Rectal smooth muscle tissue (tissue), 1 donor: ENCODE results near the gene AGAP2.
"Not testable (repeated sequence)": the region's sequence is repeated elsewhere in the genome, so short reads cannot be mapped to it uniquely, and the experiment has no call there.

Source experiments
- H3K27ac ChIP-seq: one replicate; pipeline ENCODE4 v1.7.0; 2013; ENCODE audit warnings: low read depth, low read length, inconsistent platforms
- H3K27me3 ChIP-seq: one replicate; pipeline ENCODE4 v1.7.0; 2013; ENCODE audit warnings: low read length; ENCODE audit not compliant: control insufficient read depth, insufficient read depth
- H3K36me3 ChIP-seq: one replicate; pipeline ENCODE4 v1.7.0; 2013; ENCODE audit warnings: low read length; ENCODE audit not compliant: control insufficient read depth, insufficient read depth
- H3K4me1 ChIP-seq: one replicate; pipeline ENCODE4 v1.7.0; 2013; ENCODE audit warnings: low read length; ENCODE audit not compliant: control insufficient read depth, insufficient read depth
- H3K4me3 ChIP-seq: one replicate; pipeline ENCODE4 v1.7.0; 2013; ENCODE audit warnings: low read length
- H3K9ac ChIP-seq: one replicate; pipeline ENCODE4 v1.7.0; 2013; ENCODE audit warnings: low read length

Gene AGAP2

DNA sequence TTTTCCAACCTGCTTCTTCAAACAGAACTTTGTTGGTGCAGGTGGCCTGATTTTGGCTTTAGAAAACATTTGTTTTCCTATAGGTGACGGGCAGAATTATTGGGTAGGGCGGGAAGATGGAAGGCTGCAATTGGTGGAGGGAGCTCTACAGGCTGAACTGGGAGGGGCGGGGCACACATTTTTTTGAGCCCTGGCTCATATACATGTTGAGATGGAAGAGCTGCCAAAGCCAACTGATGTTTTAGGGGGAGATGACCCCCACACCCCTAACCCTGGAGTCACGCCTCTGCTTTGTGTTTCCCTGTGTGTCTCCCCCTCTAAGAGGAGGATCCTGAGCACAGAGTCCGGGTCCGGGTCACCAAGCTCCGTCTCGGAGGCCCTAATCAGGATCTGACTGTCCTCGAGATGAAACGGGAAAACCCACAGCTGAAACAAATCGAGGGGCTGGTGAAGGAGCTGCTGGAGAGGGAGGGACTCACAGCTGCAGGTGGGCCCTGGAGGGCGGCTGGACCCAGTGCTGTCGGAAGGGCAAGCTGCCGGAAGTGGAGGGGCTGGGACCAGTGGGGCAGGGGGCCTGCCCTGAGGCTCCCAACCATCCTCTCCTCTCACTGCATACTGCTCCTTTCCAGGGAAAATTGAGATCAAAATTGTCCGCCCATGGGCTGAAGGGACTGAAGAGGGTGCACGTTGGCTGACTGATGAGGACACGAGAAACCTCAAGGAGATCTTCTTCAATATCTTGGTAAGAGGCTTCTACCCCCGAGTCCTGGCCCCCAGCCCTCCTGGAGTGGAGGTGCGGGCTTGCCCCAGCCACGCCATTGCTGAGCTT lies 18.6 kb downstream of the AGAP2 start:
- H3K4me3 ChIP-seq, result no peak overlapping the region
- H3K36me3 ChIP-seq, result peaks cover 40% of the 10 kb centered on the region
- no peaks in the 10 kb centered on the region for H3K4me1 ChIP-seq
- peaks cover 3% of the 10 kb centered on the region for H3K27me3 ChIP-seq
- H3K9ac ChIP-seq, result no peak overlapping the region
- H3K27ac ChIP-seq, result no peak overlapping the region

GRCh38 chr12:57718641-57719528 lies 19.7 kb downstream of the AGAP2 start:
- Histone ChIP-seq H3K27me3 (no peaks in the 10 kb centered on the region), H3K4me3 (no peak overlapping the region), H3K27ac (no peak overlapping the region), H3K9ac (no peak overlapping the region), H3K36me3 (peaks cover 43% of the 10 kb centered on the region), H3K4me1 (no peaks in the 10 kb centered on the region)

GRCh38 chr12:57717846-57718640 lies 20.5 kb downstream of the AGAP2 start:
- Histone ChIP-seq H3K36me3 (peaks cover 43% of the 10 kb centered on the region), H3K9ac (no peak overlapping the region), H3K4me1 (no peaks in the 10 kb centered on the region), H3K4me3 (no peak overlapping the region), H3K27ac (no peak overlapping the region), H3K27me3 (no peaks in the 10 kb centered on the region)

GRCh38 chr12:57717131-57717530 lies 21.4 kb downstream of the AGAP2 start:
- Histone ChIP-seq H3K27ac (no peak overlapping the region), H3K27me3 (no peaks in the 10 kb centered on the region), H3K36me3 (peaks cover 43% of the 10 kb centered on the region), H3K4me3 (no peak overlapping the region), H3K4me1 (no peaks in the 10 kb centered on the region), H3K9ac (no peak overlapping the region)

DNA sequence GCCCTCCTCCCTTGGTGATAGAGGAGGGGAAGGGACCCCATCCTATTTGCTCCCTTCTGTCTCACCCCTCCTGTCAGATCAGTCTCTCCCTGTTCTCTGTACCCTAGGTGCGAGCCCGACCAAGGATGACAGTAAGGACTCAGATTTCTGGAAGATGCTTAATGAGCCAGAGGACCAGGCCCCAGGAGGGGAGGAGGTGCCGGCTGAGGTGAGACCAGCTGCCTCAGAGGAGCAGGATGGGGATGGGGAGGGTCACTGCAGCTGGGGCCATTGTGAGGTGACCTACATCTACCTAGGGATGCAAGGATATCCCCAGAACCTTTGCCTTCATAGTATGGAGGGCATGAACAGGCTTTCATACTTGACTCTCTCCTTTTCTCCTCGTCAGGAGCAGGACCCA lies 22.2 kb downstream of the AGAP2 start:
- Histone ChIP-seq H3K9ac (no peak overlapping the region), H3K4me3 (no peak overlapping the region), H3K27me3 (no peaks in the 10 kb centered on the region), H3K27ac (no peak overlapping the region), H3K4me1 (no peaks in the 10 kb centered on the region), H3K36me3 (peaks cover 43% of the 10 kb centered on the region)

- Histone ChIP-seq H3K27ac (no peak overlapping the region), H3K4me3 (no peak overlapping the region), H3K36me3 (peaks cover 37% of the 10 kb centered on the region), H3K4me1 (no peaks in the 10 kb centered on the region), H3K27me3 (no peaks in the 10 kb centered on the region), H3K9ac (no peak overlapping the region)
These were observed 22.8 kb downstream of the AGAP2 start for GRCh38 chr12:57715786-57716185.

DNA sequence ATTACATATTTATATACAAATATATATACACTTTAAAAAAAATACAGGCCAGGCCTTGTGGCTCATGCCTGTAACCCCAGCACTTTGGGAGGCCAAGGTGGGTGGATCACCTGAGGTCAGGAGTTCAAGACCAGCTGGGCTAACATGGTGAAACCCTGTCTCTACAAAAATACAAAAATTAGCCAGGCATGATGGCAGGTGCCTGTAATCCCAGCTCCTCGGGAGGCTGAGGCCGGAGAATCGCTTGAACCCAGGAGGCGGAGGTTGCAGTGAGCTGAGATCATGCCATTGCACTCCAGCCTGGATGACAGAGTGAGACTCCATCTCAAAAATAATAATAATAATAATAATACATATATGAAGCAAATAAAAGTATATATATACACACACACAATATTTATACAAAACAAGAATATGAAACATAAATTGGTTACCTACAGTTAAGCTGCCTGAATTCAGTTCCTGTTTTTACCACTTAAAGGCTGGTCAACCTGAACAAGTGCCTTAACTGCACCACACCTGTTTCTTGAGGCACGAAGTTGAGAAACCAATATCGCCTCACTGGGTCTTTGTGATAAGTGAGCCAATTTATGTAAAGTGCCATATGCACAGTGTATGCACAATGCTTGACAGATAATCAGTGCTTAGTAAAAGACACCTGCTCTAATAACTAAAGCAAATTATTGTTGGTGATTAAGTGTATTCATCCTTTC lies 23.4 kb downstream of the AGAP2 start:
- not testable (repeated sequence) for H3K4me1 ChIP-seq, H3K4me3 ChIP-seq

DNA sequence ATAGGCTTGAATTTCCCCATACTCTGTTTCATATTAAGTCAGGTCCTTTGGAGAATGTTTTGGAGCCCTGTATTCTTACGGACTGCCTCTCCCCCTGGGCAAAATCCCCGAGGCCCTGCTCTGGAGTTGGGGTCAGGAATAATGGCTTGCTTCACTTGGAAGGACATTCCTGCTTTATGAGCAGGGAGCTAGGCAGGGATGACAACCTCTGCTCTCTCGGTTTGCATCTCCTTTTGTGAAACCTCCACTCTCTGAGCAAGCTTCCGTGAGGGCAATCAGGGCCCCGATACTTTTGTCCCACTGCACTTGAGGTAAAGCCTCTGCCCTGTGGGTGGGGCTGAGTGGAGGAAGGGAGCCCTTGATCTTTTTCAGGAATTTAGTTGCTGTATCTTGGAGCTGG lies 25.3 kb downstream of the AGAP2 start:
- Histone ChIP-seq H3K27ac (no peak overlapping the region), H3K4me1 (no peaks in the 10 kb centered on the region), H3K27me3 (no peaks in the 10 kb centered on the region), H3K36me3 (peaks cover 26% of the 10 kb centered on the region), H3K9ac (no peak overlapping the region), H3K4me3 (no peak overlapping the region)

More for the DNA sequence above, 23.4 kb downstream of the AGAP2 start:
- H3K27ac ChIP-seq, H3K9ac ChIP-seq, H3K27me3 ChIP-seq: not testable (repeated sequence)
- H3K36me3 ChIP-seq, result peaks cover 34% of the 10 kb centered on the region

DNA sequence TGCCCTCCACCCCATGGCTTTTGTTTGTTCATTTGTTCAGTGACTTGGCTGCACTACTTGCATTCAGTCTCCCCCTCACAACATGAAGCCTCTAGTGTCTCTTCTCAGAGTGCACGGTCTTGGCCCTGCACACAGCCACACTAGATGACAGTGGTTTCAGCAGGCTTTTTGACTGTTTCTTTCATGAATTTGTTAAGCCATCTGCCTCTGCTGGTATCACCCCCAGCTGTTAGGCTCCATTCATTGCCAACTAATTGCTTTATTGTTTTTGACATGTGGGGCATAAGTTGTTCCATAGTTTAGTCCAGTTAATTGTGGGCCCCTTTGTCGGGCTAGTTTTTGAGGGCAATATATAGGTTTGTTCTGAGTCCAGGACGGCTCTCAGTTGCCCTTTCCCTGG lies 25.8 kb downstream of the AGAP2 start:
- Histone ChIP-seq H3K36me3 (peaks cover 21% of the 10 kb centered on the region), H3K4me3 (no peak overlapping the region), H3K27me3 (no peaks in the 10 kb centered on the region), H3K27ac (no peak overlapping the region), H3K9ac (no peak overlapping the region), H3K4me1 (no peaks in the 10 kb centered on the region)

- no peak overlapping the region for H3K4me3 ChIP-seq
- peaks cover 2% of the 10 kb centered on the region for H3K36me3 ChIP-seq
- no peaks in the 10 kb centered on the region for H3K4me1 ChIP-seq
- no peak overlapping the region for H3K9ac ChIP-seq
- no peaks in the 10 kb centered on the region for H3K27me3 ChIP-seq
- no peak overlapping the region for H3K27ac ChIP-seq
These were observed 30.2 kb downstream of the AGAP2 start for GRCh38 chr12:57708296-57708695.

DNA sequence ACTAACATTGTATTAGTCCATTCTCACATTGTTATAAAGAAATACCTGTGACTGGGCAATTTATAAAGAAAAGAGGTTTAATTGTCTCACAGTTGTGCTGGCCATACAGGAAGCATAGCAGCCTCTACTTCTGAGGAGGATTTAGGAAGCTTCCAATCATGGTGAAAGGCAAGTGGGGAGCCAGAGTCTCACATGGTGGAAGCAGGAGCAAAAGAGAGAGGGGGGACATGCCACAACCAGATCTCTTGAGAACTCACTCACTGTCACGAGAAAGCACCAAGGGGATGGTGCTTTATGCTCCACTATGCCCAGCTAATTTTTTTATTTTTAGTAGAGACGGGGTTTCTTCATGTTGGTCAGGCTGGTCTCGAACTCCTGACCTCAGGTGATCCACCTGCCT lies 31.3 kb downstream of the AGAP2 start:
- Histone ChIP-seq H3K9ac (no peak overlapping the region), H3K27ac (no peak overlapping the region), H3K4me3 (no peak overlapping the region), H3K27me3 (no peaks in the 10 kb centered on the region), H3K36me3 (peaks cover 2% of the 10 kb centered on the region), H3K4me1 (no peaks in the 10 kb centered on the region)
